ENCODE measurements around the gene ZNF208.
"Not testable (repeated sequence)": the region's sequence is repeated elsewhere in the genome, so short reads cannot be mapped to it uniquely, and the experiment has no call there.

Gene ZNF208

GRCh38 chr19:22010437-22011143, at the start of gene ZNF208:
Gene ZNF208 (minus strand): TSS chr19:22010943. CDS start chr19:22010794, 149 bp downstream.
- not testable (repeated sequence) for H3K36me3 ChIP-seq (ENCODE audit: control insufficient read depth, insufficient read depth, low read length); H3K9ac ChIP-seq (ENCODE audit: low read length); H3K27me3 ChIP-seq (ENCODE audit: control insufficient read depth, insufficient read depth, low read length); H3K4me1 ChIP-seq (ENCODE audit: control insufficient read depth, insufficient read depth, low read length); H3K27ac ChIP-seq (ENCODE audit: low read depth, low read length)
- peaks cover 36% of the 10 kb centered on the region for H3K9me3 ChIP-seq (ENCODE audit: control insufficient read depth, insufficient read depth, low read depth, low read length)
- peak within 1 kb of the TSS; percentile 51; the same call in 1 of the 2 replicates for H3K4me3 ChIP-seq (ENCODE audit: low read depth, low read length)

GRCh38 chr19:22052644-22053013, 41.9 kb upstream of the ZNF208 start:
- Histone ChIP-seq H3K4me1 (ENCODE audit: control insufficient read depth, insufficient read depth, low read length) (no peaks in the 10 kb centered on the region), H3K27ac (ENCODE audit: low read depth, low read length) (no peak overlapping the region), H3K27me3 (ENCODE audit: control insufficient read depth, insufficient read depth, low read length) (no peaks in the 10 kb centered on the region), H3K9ac (ENCODE audit: low read length) (no peak overlapping the region), H3K36me3 (ENCODE audit: control insufficient read depth, insufficient read depth, low read length) (no peaks in the 10 kb centered on the region), H3K4me3 (ENCODE audit: low read depth, low read length) (peak overlapping the region; percentile 60; the same call in 1 of the 2 replicates), H3K9me3 (ENCODE audit: control insufficient read depth, insufficient read depth, low read depth, low read length) (peaks cover 66% of the 10 kb centered on the region)

GRCh38 chr19:22041151-22041550, 30.4 kb upstream of the ZNF208 start:
- H3K27me3 ChIP-seq (ENCODE audit: control insufficient read depth, insufficient read depth, low read length); H3K36me3 ChIP-seq (ENCODE audit: control insufficient read depth, insufficient read depth, low read length); H3K27ac ChIP-seq (ENCODE audit: low read depth, low read length); H3K4me1 ChIP-seq (ENCODE audit: control insufficient read depth, insufficient read depth, low read length); H3K9ac ChIP-seq (ENCODE audit: low read length); H3K4me3 ChIP-seq (ENCODE audit: low read depth, low read length): not testable (repeated sequence)
- peaks cover 82% of the 10 kb centered on the region for H3K9me3 ChIP-seq (ENCODE audit: control insufficient read depth, insufficient read depth, low read depth, low read length)

- no peak overlapping the region for H3K4me3 ChIP-seq (ENCODE audit: low read depth, low read length)
- peaks cover 95% of the 10 kb centered on the region for H3K9me3 ChIP-seq (ENCODE audit: control insufficient read depth, insufficient read depth, low read depth, low read length)
- no peak overlapping the region for H3K27ac ChIP-seq (ENCODE audit: low read depth, low read length)
- no peaks in the 10 kb centered on the region for H3K27me3 ChIP-seq (ENCODE audit: control insufficient read depth, insufficient read depth, low read length)
- H3K4me1 ChIP-seq (ENCODE audit: control insufficient read depth, insufficient read depth, low read length): no peaks in the 10 kb centered on the region
- no peaks in the 10 kb centered on the region for H3K36me3 ChIP-seq (ENCODE audit: control insufficient read depth, insufficient read depth, low read length)
- H3K9ac ChIP-seq (ENCODE audit: low read length): no peak overlapping the region
Measured at GRCh38 chr19:22030680-22031079, 19.9 kb upstream of the ZNF208 start.

- Histone ChIP-seq H3K36me3 (ENCODE audit: control insufficient read depth, insufficient read depth, low read length) (no peaks in the 10 kb centered on the region), H3K9me3 (ENCODE audit: control insufficient read depth, insufficient read depth, low read depth, low read length) (peaks cover 82% of the 10 kb centered on the region), H3K4me1 (ENCODE audit: control insufficient read depth, insufficient read depth, low read length) (no peaks in the 10 kb centered on the region), H3K27ac (ENCODE audit: low read depth, low read length) (no peak overlapping the region), H3K4me3 (ENCODE audit: low read depth, low read length) (no peak overlapping the region), H3K9ac (ENCODE audit: low read length) (no peak overlapping the region), H3K27me3 (ENCODE audit: control insufficient read depth, insufficient read depth, low read length) (no peaks in the 10 kb centered on the region)
Measured at GRCh38 chr19:22026687-22027086, 15.9 kb upstream of the ZNF208 start.

- not testable (repeated sequence) for H3K4me3 ChIP-seq (ENCODE audit: low read depth, low read length); H3K9ac ChIP-seq (ENCODE audit: low read length); H3K4me1 ChIP-seq (ENCODE audit: control insufficient read depth, insufficient read depth, low read length); H3K27ac ChIP-seq (ENCODE audit: low read depth, low read length); H3K27me3 ChIP-seq (ENCODE audit: control insufficient read depth, insufficient read depth, low read length); H3K36me3 ChIP-seq (ENCODE audit: control insufficient read depth, insufficient read depth, low read length)
- peaks cover 76% of the 10 kb centered on the region for H3K9me3 ChIP-seq (ENCODE audit: control insufficient read depth, insufficient read depth, low read depth, low read length)
Measured at GRCh38 chr19:22025539-22025938, 14.8 kb upstream of the ZNF208 start.

- peaks cover 61% of the 10 kb centered on the region for H3K9me3 ChIP-seq (ENCODE audit: control insufficient read depth, insufficient read depth, low read depth, low read length)
Measured at GRCh38 chr19:21970466-21970865, 40.3 kb downstream of the ZNF208 start.

GRCh38 chr19:21947775-21948174, 63.0 kb downstream of the ZNF208 start:
- Histone ChIP-seq H3K27me3 (ENCODE audit: control insufficient read depth, insufficient read depth, low read length) (no peaks in the 10 kb centered on the region), H3K4me1 (ENCODE audit: control insufficient read depth, insufficient read depth, low read length) (no peaks in the 10 kb centered on the region), H3K36me3 (ENCODE audit: control insufficient read depth, insufficient read depth, low read length) (no peaks in the 10 kb centered on the region), H3K9ac (ENCODE audit: low read length) (no peak overlapping the region), H3K27ac (ENCODE audit: low read depth, low read length) (no peak overlapping the region), H3K9me3 (ENCODE audit: control insufficient read depth, insufficient read depth, low read depth, low read length) (peaks cover 83% of the 10 kb centered on the region), H3K4me3 (ENCODE audit: low read depth, low read length) (no peak overlapping the region)

More at GRCh38 chr19:21970466-21970865, 40.3 kb downstream of the ZNF208 start:
- no peaks in the 10 kb centered on the region for H3K4me1 ChIP-seq (ENCODE audit: control insufficient read depth, insufficient read depth, low read length)
- H3K4me3 ChIP-seq (ENCODE audit: low read depth, low read length): no peak overlapping the region
- no peak overlapping the region for H3K9ac ChIP-seq (ENCODE audit: low read length)
- no peak overlapping the region for H3K27ac ChIP-seq (ENCODE audit: low read depth, low read length)
- no peaks in the 10 kb centered on the region; the same call in 1 of the 2 replicates for H3K36me3 ChIP-seq (ENCODE audit: control insufficient read depth, insufficient read depth, low read length)
- no peaks in the 10 kb centered on the region for H3K27me3 ChIP-seq (ENCODE audit: control insufficient read depth, insufficient read depth, low read length)

- Histone ChIP-seq H3K4me1 (ENCODE audit: control insufficient read depth, insufficient read depth, low read length) (no peaks in the 10 kb centered on the region), H3K27ac (ENCODE audit: low read depth, low read length) (no peak overlapping the region), H3K9me3 (ENCODE audit: control insufficient read depth, insufficient read depth, low read depth, low read length) (peaks cover 71% of the 10 kb centered on the region), H3K27me3 (ENCODE audit: control insufficient read depth, insufficient read depth, low read length) (no peaks in the 10 kb centered on the region), H3K36me3 (ENCODE audit: control insufficient read depth, insufficient read depth, low read length) (no peaks in the 10 kb centered on the region), H3K9ac (ENCODE audit: low read length) (no peak overlapping the region), H3K4me3 (ENCODE audit: low read depth, low read length) (no peak overlapping the region)
Measured at GRCh38 chr19:21940684-21941083, 70.1 kb downstream of the ZNF208 start.

- Histone ChIP-seq H3K4me3 (ENCODE audit: low read depth, low read length) (no peak overlapping the region), H3K9me3 (ENCODE audit: control insufficient read depth, insufficient read depth, low read depth, low read length) (peaks cover 82% of the 10 kb centered on the region), H3K27ac (ENCODE audit: low read depth, low read length) (no peak overlapping the region), H3K36me3 (ENCODE audit: control insufficient read depth, insufficient read depth, low read length) (no peaks in the 10 kb centered on the region), H3K27me3 (ENCODE audit: control insufficient read depth, insufficient read depth, low read length) (no peaks in the 10 kb centered on the region), H3K4me1 (ENCODE audit: control insufficient read depth, insufficient read depth, low read length) (no peaks in the 10 kb centered on the region), H3K9ac (ENCODE audit: low read length) (no peak overlapping the region)
Measured at GRCh38 chr19:21934593-21934992, 76.2 kb downstream of the ZNF208 start.

- Histone ChIP-seq H3K27me3 (ENCODE audit: control insufficient read depth, insufficient read depth, low read length) (no peaks in the 10 kb centered on the region), H3K36me3 (ENCODE audit: control insufficient read depth, insufficient read depth, low read length) (no peaks in the 10 kb centered on the region), H3K27ac (ENCODE audit: low read depth, low read length) (no peak overlapping the region), H3K9me3 (ENCODE audit: control insufficient read depth, insufficient read depth, low read depth, low read length) (peaks cover 86% of the 10 kb centered on the region), H3K4me3 (ENCODE audit: low read depth, low read length) (no peak overlapping the region), H3K9ac (ENCODE audit: low read length) (no peak overlapping the region), H3K4me1 (ENCODE audit: control insufficient read depth, insufficient read depth, low read length) (no peaks in the 10 kb centered on the region)
Measured at GRCh38 chr19:21934131-21934530, 76.6 kb downstream of the ZNF208 start.

All from HUES6 (cell line).